Body of pancreas (tissue), 4 donors: ENCODE results near the gene FAM24B. TPM values are rescaled to one million over a fixed set of nuclear protein-coding genes. Genes with fewer than 3 reads are reported as not detected.

Experiments used
- ATAC-seq: fragments of 150-250 bp; one replicate; pipeline ENCODE4 v1.9.1; 2016
- DNase-seq, 4 donors: peaks; one replicate each; pipeline ENCODE4 v3.0.0-alpha.2; 2019
- H3K27ac ChIP-seq, 4 donors: fragments of 200-600 bp; sonication (generic); 1 replicate in 3 of 4; 2 replicates in 1 of 4; pipeline versions ENCODE4 v1.5.1 to v1.6.1; 2016 to 2019; ENCODE audit warnings: mild to moderate bottlenecking in 1 of 4, mixed read lengths in 1 of 4, moderate library complexity in 1 of 4
- H3K27me3 ChIP-seq, 2 donors: fragments of 200-600 bp; sonication (generic); one replicate each; pipeline ENCODE4 v1.6.0; 2016; ENCODE audit warnings: mild to moderate bottlenecking in 1 of 2
- H3K36me3 ChIP-seq, 2 donors: fragments of 200-600 bp; sonication (generic); replicated peaks in 1 of 2; 2 replicates each; pipeline ENCODE4 v1.5.1; 2016; ENCODE audit warnings: low read depth in 2 of 2; ENCODE audit not compliant: insufficient read depth in 1 of 2
- H3K4me1 ChIP-seq: fragments of 200-600 bp; sonication (generic); one replicate; pipeline ENCODE4 v1.6.0; 2016
- H3K4me3 ChIP-seq, 2 donors: fragments of 200-600 bp; sonication (generic); 1 replicate in 1 of 2; 2 replicates in 1 of 2; pipeline ENCODE4 v1.5.1; 2016 to 2019
- H3K9me3 ChIP-seq, 3 donors: fragments of 200-600 bp; sonication (generic); 1 replicate in 2 of 3; 2 replicates in 1 of 3; pipeline ENCODE4 v1.5.1; 2016
- CTCF ChIP-seq, 7 experiments: fragments of 450-650 bp in 4 of 7; fragments of 200-600 bp in 3 of 7; sonication (generic) in 3 of 7; IDR thresholded peaks; one replicate each; pipeline ENCODE4 v1.5.1; 2016 to 2019; ENCODE audit warnings: antibody characterized with exemption in 7 of 7
- POLR2A ChIP-seq, 3 donors: fragments of 450-650 bp; IDR thresholded peaks; one replicate each; pipeline ENCODE4 v1.6.1; 2016; ENCODE audit warnings: antibody characterized with exemption in 3 of 3, mild to moderate bottlenecking in 2 of 3
- WGBS, 2 donors: methylation state at CpG; one replicate each; pipeline ENCODE4 v1.1.5; 2017; 5-methylcytosine and 5-hydroxymethylcytosine counted together
- intact Hi-C: fragments of 100-400 bp; cut with DNase I; formaldehyde crosslinking; loops from one replicate; pipeline ENCODE4 v1.15.1; 2023
- total RNA-seq, 2 donors: library from RNA; depleted of rRNA; stranded (reverse); fragments of >200 nt; gene quantifications; one replicate each; pipeline ENCODE4 v1.1.0, GENCODE V29; 2016

FAM24B gene
- total RNA-seq, 2 donors from 2014 or later = 4.3 to 7.0 TPM

DNA sequence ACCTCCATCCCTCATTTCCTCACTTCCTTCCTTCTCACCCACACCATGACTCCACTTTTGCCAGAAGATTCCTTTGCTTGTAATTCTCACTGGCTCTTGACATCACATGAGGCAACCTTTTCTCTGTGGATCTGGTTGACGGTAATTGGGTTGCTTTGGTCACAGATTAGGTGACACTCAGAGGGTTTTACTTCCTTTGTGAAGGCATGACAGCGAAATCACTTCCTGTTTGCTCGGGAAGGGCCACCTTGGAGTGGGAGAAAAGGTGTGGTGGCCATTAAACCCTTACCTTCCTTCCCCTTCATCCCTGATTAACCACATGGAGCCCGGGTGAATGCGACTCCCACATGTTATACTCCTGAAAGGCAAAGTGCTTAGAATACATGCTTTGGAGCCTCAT is 63.9 kb downstream of the FAM24B start:
- Histone ChIP-seq H3K27ac (no peak overlapping the region), H3K36me3 (no peaks in the 10 kb centered on the region), H3K4me3 (no peak overlapping the region), H3K27me3 (peaks cover 0 to 5% of the 10 kb centered on the region in 2 donors), H3K4me1 (no peaks in the 10 kb centered on the region), H3K9me3 (no peaks in the 10 kb centered on the region)
- TF ChIP-seq CTCF (IDR thresholded peaks at IDR 0.05) (no peak), POLR2A (IDR thresholded peaks at IDR 0.05) (no peak)
- ATAC-seq = no peak
- DNase-seq = no peak
- intact Hi-C loops = no loop called here
- WGBS, 2 donors = 71 to 87% methylated on average over 5 of the region's 5 CpGs

DNA sequence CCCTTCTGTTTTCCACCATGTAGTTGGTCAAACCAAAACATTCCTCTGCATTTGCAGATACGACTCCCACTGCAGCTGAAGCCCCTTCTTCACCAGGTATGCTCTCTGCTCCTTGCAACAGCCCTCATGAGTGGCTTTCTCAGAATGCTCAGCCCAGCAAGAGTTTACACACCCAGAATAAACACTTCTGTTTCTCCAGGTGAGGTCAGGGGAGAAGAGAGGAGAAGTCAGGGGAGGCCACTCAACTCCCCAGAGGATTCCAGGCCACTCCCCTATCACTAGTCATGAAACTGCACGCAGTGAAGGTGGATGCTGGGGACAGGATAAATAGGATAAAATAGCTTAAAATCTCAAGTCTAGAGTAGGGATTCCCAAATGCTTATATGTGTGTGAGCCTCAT is 64.9 kb downstream of the FAM24B start:
- no peak for ATAC-seq
- no peak for DNase-seq
- WGBS, 2 donors = 79 to 85% methylated on average over 2 of the region's 2 CpGs

GRCh38 chr10:122812751-122813150 is 66.6 kb downstream of the FAM24B start:
- Histone ChIP-seq H3K36me3 (no peaks in the 10 kb centered on the region), H3K4me1 (no peaks in the 10 kb centered on the region), H3K27ac (no peak overlapping the region), H3K27me3 (no peaks in the 10 kb centered on the region), H3K4me3 (no peak overlapping the region), H3K9me3 (no peaks in the 10 kb centered on the region)
- intact Hi-C loops = no loop called here
- no peak for TF ChIP-seq POLR2A (IDR thresholded peaks at IDR 0.05)
- no peak for TF ChIP-seq CTCF (IDR thresholded peaks at IDR 0.05)
- ATAC-seq = no peak
- 69 to 72% methylated on average over 4 of the region's 4 CpGs for WGBS, 2 donors
- no peak for DNase-seq

More for the DNA sequence above, 64.9 kb downstream of the FAM24B start:
- Histone ChIP-seq H3K27me3 (peaks cover 0 to 5% of the 10 kb centered on the region in 2 donors), H3K4me3 (no peak overlapping the region), H3K4me1 (no peaks in the 10 kb centered on the region), H3K36me3 (no peaks in the 10 kb centered on the region), H3K27ac (no peak overlapping the region), H3K9me3 (no peaks in the 10 kb centered on the region)
- no peak for TF ChIP-seq CTCF (IDR thresholded peaks at IDR 0.05)
- no peak for TF ChIP-seq POLR2A (IDR thresholded peaks at IDR 0.05)
- intact Hi-C loops = no loop called here

- Histone ChIP-seq H3K4me1 (no peaks in the 10 kb centered on the region), H3K27ac (no peak overlapping the region), H3K4me3 (no peak overlapping the region), H3K9me3 (no peaks in the 10 kb centered on the region), H3K27me3 (no peaks in the 10 kb centered on the region), H3K36me3 (no peaks in the 10 kb centered on the region)
- intact Hi-C loops = no loop called here
- ATAC-seq = no peak
- TF ChIP-seq CTCF (IDR thresholded peaks at IDR 0.05) (no peak), POLR2A (IDR thresholded peaks at IDR 0.05) (no peak)
- 76 to 88% methylated on average over 4 to 7 of the region's 7 CpGs for WGBS, 2 donors
- no peak for DNase-seq
Measured at GRCh38 chr10:122802282-122802681, 77.1 kb downstream of the FAM24B start.

Other genes starting within 250 kb of the FAM24B start
- not detected for gene C10orf120, start 179.7 kb downstream of the FAM24B start, total RNA-seq
- gene CUZD1, start 33.7 kb downstream of the FAM24B start, total RNA-seq = 100 to 1,000 TPM; 225 to 837 TPM
- gene FAM24A, start 31.0 kb upstream of the FAM24B start, total RNA-seq = not detected
- 1 to 10 TPM; 1.6 to 4.7 TPM for gene C10orf88, start 74.6 kb upstream of the FAM24B start, total RNA-seq
- 1 to 10 TPM; 1.6 to 1.8 TPM for gene PSTK, start 100.8 kb upstream of the FAM24B start, total RNA-seq
- gene IKZF5, start 129.2 kb upstream of the FAM24B start, total RNA-seq = 10 to 100 TPM in 1 of 2 donors, 1 to 10 TPM in 1; 3.6 to 10.4 TPM
- 10 to 100 TPM; 13.8 to 21.8 TPM for gene ACADSB, start 129.4 kb upstream of the FAM24B start, total RNA-seq